Thyroid gland (tissue), 4 donors: ENCODE measurements around the gene ZFP92. TPM values are rescaled to one million over a fixed set of nuclear protein-coding genes. Genes with fewer than 3 reads are reported as not detected.

Source experiments
- DNase-seq, 2 donors: peaks; one replicate each; pipeline ENCODE4 v3.0.0-alpha.2; 2019
- H3K27ac ChIP-seq, 3 donors: fragments of 200-600 bp; sonication (generic); 1 replicate in 2 of 3; 2 replicates in 1 of 3; pipeline ENCODE4 v1.5.1; 2016 to 2019; ENCODE audit warnings: mild to moderate bottlenecking in 1 of 3, moderate library complexity in 1 of 3
- H3K27me3 ChIP-seq: fragments of 200-600 bp; sonication (generic); one replicate; pipeline ENCODE4 v1.5.1; 2019
- H3K36me3 ChIP-seq, 2 donors: fragments of 200-600 bp; sonication (generic); one replicate each; pipeline ENCODE4 v1.5.1; 2016 to 2019
- H3K4me1 ChIP-seq, 2 donors: fragments of 200-600 bp; sonication (generic); one replicate each; pipeline ENCODE4 v1.5.1; 2017 to 2019
- H3K4me3 ChIP-seq, 3 donors: fragments of 200-600 bp; sonication (generic); replicated peaks in 1 of 3; 1 replicate in 2 of 3; 2 replicates in 1 of 3; pipeline ENCODE4 v1.5.1; 2016; ENCODE audit warnings: mild to moderate bottlenecking in 1 of 3
- H3K9me3 ChIP-seq: fragments of 200-600 bp; sonication (generic); one replicate; pipeline ENCODE4 v1.5.1; 2017
- POLR2A ChIP-seq, 2 donors: fragments of 450-650 bp; IDR thresholded peaks; one replicate each; pipeline ENCODE4 v1.6.1; 2017; ENCODE audit warnings: antibody characterized with exemption in 2 of 2, mild to moderate bottlenecking in 2 of 2, moderate library complexity in 1 of 2
- WGBS, 2 donors: methylation state at CpG; one replicate each; pipeline ENCODE4 v1.1.5; 2017; 5-methylcytosine and 5-hydroxymethylcytosine counted together
- intact Hi-C: fragments of 100-400 bp; cut with DNase I; formaldehyde crosslinking; loops from one replicate; pipeline ENCODE4 v1.15.1; 2023
- total RNA-seq, 4 donors: library from RNA; depleted of rRNA; stranded (reverse); fragments of >200 nt; gene quantifications; one replicate each; pipeline ENCODE4 v1.2.3, GENCODE V29; 2016
- TF ChIP-seq, protein P1 (sequence below), 6 experiments: fragments of 200-600 bp in 3 of 6; fragments of 450-650 bp in 3 of 6; sonication (generic) in 3 of 6; IDR thresholded peaks; one replicate each; pipeline ENCODE4 v1.5.1; 2016 to 2019; ENCODE audit warnings: antibody characterized with exemption in 6 of 6, mild to moderate bottlenecking in 2 of 6, inconsistent platforms in 1 of 6, moderate library complexity in 1 of 6

ZFP92 gene
- total RNA-seq, 4 donors from 2014 or later = 1.1 to 1.8 (median 1.4) TPM

GRCh38 chrX:153406903-153407302, 4.4 kb upstream of the ZFP92 start:
- no peak overlapping the region for H3K27ac ChIP-seq
- H3K36me3 ChIP-seq = no peaks in the 10 kb centered on the region
- TF ChIP-seq, protein P1, sequence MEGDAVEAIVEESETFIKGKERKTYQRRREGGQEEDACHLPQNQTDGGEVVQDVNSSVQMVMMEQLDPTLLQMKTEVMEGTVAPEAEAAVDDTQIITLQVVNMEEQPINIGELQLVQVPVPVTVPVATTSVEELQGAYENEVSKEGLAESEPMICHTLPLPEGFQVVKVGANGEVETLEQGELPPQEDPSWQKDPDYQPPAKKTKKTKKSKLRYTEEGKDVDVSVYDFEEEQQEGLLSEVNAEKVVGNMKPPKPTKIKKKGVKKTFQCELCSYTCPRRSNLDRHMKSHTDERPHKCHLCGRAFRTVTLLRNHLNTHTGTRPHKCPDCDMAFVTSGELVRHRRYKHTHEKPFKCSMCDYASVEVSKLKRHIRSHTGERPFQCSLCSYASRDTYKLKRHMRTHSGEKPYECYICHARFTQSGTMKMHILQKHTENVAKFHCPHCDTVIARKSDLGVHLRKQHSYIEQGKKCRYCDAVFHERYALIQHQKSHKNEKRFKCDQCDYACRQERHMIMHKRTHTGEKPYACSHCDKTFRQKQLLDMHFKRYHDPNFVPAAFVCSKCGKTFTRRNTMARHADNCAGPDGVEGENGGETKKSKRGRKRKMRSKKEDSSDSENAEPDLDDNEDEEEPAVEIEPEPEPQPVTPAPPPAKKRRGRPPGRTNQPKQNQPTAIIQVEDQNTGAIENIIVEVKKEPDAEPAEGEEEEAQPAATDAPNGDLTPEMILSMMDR (IDR thresholded peaks at IDR 0.05) = no peak
- intact Hi-C loops = no loop called here
- H3K4me3 ChIP-seq = no peak overlapping the region
- peaks cover 0 to 4% of the 10 kb centered on the region in 2 donors for H3K4me1 ChIP-seq
- H3K27me3 ChIP-seq = no peaks in the 10 kb centered on the region
- H3K9me3 ChIP-seq = no peaks in the 10 kb centered on the region
- whole genome bisulfite sequencing, 2 donors = 64 to 83% methylated on average over 6 of the region's 7 CpGs
- no peak for DNase-seq

DNA sequence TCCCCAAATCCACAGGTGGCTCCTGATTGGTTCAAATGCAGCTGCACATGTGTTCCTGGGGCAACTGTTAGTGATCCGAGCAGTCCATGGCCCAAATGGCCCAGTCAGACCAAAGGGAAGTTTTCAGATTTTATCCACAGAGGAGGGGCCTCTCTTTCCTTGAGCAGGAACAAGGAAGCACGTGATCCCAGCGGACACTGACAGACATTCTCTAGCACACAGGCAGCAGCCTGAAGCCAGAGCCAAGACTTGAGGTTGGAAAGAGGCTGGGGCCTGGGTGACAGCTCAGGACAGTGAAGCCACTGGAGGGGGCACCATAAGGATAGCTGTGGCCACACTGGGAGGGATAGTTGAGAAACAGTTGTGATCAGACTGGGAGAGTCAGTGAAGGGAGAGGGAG, 3.5 kb upstream of the ZFP92 start:
- H3K27ac ChIP-seq = no peak overlapping the region
- no peaks in the 10 kb centered on the region for H3K36me3 ChIP-seq
- TF ChIP-seq, protein P1 (IDR thresholded peaks at IDR 0.05) = no peak
- no peak for TF ChIP-seq POLR2A (IDR thresholded peaks at IDR 0.05)
- intact Hi-C loops = no loop called here
- no peak for DNase-seq
- no CpG with 5 or more reads among the region's 3 CpGs for WGBS, 2 donors
- peaks cover 0 to 10% of the 10 kb centered on the region in 2 donors for H3K4me1 ChIP-seq
- no peak overlapping the region for H3K4me3 ChIP-seq
- no peaks in the 10 kb centered on the region for H3K27me3 ChIP-seq
- no peaks in the 10 kb centered on the region for H3K9me3 ChIP-seq

GRCh38 chrX:153408221-153408721, 3.0 kb upstream of the ZFP92 start:
- Histone ChIP-seq H3K4me1 (peaks cover 0 to 10% of the 10 kb centered on the region in 2 donors), H3K27ac (no peak overlapping the region), H3K27me3 (no peaks in the 10 kb centered on the region), H3K36me3 (no peaks in the 10 kb centered on the region), H3K4me3 (no peak overlapping the region), H3K9me3 (no peaks in the 10 kb centered on the region)
- TF ChIP-seq POLR2A (IDR thresholded peaks at IDR 0.05) = no peak
- TF ChIP-seq, protein P1 (IDR thresholded peaks at IDR 0.05) = no peak
- WGBS, 2 donors = no CpG with 5 or more reads among the region's 10 CpGs
- no peak for DNase-seq
- intact Hi-C loops = no loop called here

GRCh38 chrX:153408871-153409351, 2.4 kb upstream of the ZFP92 start:
- Histone ChIP-seq H3K4me3 (no peak overlapping the region), H3K4me1 (peaks cover 0 to 10% of the 10 kb centered on the region in 2 donors), H3K36me3 (no peaks in the 10 kb centered on the region), H3K27ac (no peak overlapping the region), H3K27me3 (no peaks in the 10 kb centered on the region), H3K9me3 (no peaks in the 10 kb centered on the region)
- WGBS, 2 donors = no CpG with 5 or more reads among the region's 12 CpGs
- TF ChIP-seq, protein P1 (IDR thresholded peaks at IDR 0.05) = no peak
- TF ChIP-seq POLR2A (IDR thresholded peaks at IDR 0.05) = no peak
- DNase-seq = no peak
- intact Hi-C loops = no loop called here

GRCh38 chrX:153409414-153410101, 1.7 kb upstream of the ZFP92 start:
- H3K27me3 ChIP-seq = no peaks in the 10 kb centered on the region
- intact Hi-C loops = no loop called here
- H3K36me3 ChIP-seq = no peaks in the 10 kb centered on the region
- TF ChIP-seq POLR2A (IDR thresholded peaks at IDR 0.05) = no peak
- TF ChIP-seq, protein P1 (IDR thresholded peaks at IDR 0.05) = no peak
- 86 to 94% methylated on average over 15 to 17 of the region's 30 CpGs for WGBS, 2 donors
- H3K4me3 ChIP-seq = no peak overlapping the region
- no peak for DNase-seq
- peaks cover 0 to 10% of the 10 kb centered on the region in 2 donors for H3K4me1 ChIP-seq
- H3K9me3 ChIP-seq = no peaks in the 10 kb centered on the region
- H3K27ac ChIP-seq = no peak overlapping the region
